ENCODE measurements around the gene GOLGA6L2.

- no peak for TF ChIP-seq CTCF (IDR thresholded peaks at IDR 0.05)
- TF ChIP-seq RAD21 (IDR thresholded peaks at IDR 0.05; ENCODE audit: low read length), result no peak
- TF ChIP-seq TAF1 (IDR thresholded peaks at IDR 0.05; ENCODE audit: borderline replicate concordance, low read depth, low read length), result no peak
- TF ChIP-seq, protein P1, sequence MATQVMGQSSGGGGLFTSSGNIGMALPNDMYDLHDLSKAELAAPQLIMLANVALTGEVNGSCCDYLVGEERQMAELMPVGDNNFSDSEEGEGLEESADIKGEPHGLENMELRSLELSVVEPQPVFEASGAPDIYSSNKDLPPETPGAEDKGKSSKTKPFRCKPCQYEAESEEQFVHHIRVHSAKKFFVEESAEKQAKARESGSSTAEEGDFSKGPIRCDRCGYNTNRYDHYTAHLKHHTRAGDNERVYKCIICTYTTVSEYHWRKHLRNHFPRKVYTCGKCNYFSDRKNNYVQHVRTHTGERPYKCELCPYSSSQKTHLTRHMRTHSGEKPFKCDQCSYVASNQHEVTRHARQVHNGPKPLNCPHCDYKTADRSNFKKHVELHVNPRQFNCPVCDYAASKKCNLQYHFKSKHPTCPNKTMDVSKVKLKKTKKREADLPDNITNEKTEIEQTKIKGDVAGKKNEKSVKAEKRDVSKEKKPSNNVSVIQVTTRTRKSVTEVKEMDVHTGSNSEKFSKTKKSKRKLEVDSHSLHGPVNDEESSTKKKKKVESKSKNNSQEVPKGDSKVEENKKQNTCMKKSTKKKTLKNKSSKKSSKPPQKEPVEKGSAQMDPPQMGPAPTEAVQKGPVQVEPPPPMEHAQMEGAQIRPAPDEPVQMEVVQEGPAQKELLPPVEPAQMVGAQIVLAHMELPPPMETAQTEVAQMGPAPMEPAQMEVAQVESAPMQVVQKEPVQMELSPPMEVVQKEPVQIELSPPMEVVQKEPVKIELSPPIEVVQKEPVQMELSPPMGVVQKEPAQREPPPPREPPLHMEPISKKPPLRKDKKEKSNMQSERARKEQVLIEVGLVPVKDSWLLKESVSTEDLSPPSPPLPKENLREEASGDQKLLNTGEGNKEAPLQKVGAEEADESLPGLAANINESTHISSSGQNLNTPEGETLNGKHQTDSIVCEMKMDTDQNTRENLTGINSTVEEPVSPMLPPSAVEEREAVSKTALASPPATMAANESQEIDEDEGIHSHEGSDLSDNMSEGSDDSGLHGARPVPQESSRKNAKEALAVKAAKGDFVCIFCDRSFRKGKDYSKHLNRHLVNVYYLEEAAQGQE (IDR thresholded peaks at IDR 0.05; ENCODE audit: low read depth, low read length), result no peak
- no peak for TF ChIP-seq GABPA (IDR thresholded peaks at IDR 0.05; ENCODE audit: low read depth)
Observed at GRCh38 chr15:23477920-23478319, 30.9 kb upstream of the GOLGA6L2 start.
